T-helper 1 cell treated with Interleukin-12 subunit alpha and Interleukin-12 subunit beta and Interleukin-4 antibody, amounts not matched to agents 30 μg/mL and 1 μg/mL, for 36 hours (primary cell): Measurements from ENCODE around the gene PIGQ.
"Not testable (repeated sequence)": the region's sequence is repeated elsewhere in the genome, so short reads cannot be mapped to it uniquely, and the experiment has no call there.

Experiments
- H3K27ac Mint-ChIP-seq: one replicate; pipeline ENCODE4 v1.8.0; 2021; ENCODE audit warnings: mild to moderate bottlenecking, mixed read lengths
- H3K27me3 Mint-ChIP-seq: one replicate; pipeline ENCODE4 v1.8.0; 2021; ENCODE audit warnings: low read depth, mixed read lengths
- H3K36me3 Mint-ChIP-seq: one replicate; pipeline ENCODE4 v1.8.0; 2021; ENCODE audit warnings: low read depth, mixed read lengths
- H3K4me1 Mint-ChIP-seq: one replicate; pipeline ENCODE4 v1.8.0; 2021; ENCODE audit warnings: low read depth, mixed read lengths
- H3K4me3 Mint-ChIP-seq: one replicate; pipeline ENCODE4 v1.8.0; 2021; ENCODE audit warnings: mild to moderate bottlenecking, moderate library complexity, mixed read lengths
- H3K9me3 Mint-ChIP-seq: one replicate; pipeline ENCODE4 v1.8.0; 2021; ENCODE audit warnings: mixed read lengths

Gene PIGQ

GRCh38 chr16:590188-590814 is 20.5 kb downstream of the PIGQ start:
- H3K4me1 Mint-ChIP-seq, result peaks cover 24% of the 10 kb centered on the region
- peak overlapping the region; percentile 83 for H3K27ac Mint-ChIP-seq

GRCh38 chr16:590815-591200 is 21.0 kb downstream of the PIGQ start:
- Mint-ChIP-seq H3K4me1 (peaks cover 23% of the 10 kb centered on the region), H3K36me3 (peaks cover 3% of the 10 kb centered on the region), H3K27me3 (no peaks in the 10 kb centered on the region)

More at GRCh38 chr16:590188-590814, 20.5 kb downstream of the PIGQ start:
- Mint-ChIP-seq H3K9me3 (no peaks in the 10 kb centered on the region), H3K4me3 (peak overlapping the region; percentile 88), H3K27me3 (no peaks in the 10 kb centered on the region), H3K36me3 (peaks cover 3% of the 10 kb centered on the region)

GRCh38 chr16:591231-591630 is 21.5 kb downstream of the PIGQ start:
- Mint-ChIP-seq H3K27me3 (no peaks in the 10 kb centered on the region), H3K9me3 (no peaks in the 10 kb centered on the region), H3K27ac (peak overlapping the region; percentile 83), H3K36me3 (peaks cover 5% of the 10 kb centered on the region), H3K4me3 (peak overlapping the region; percentile 88), H3K4me1 (peaks cover 25% of the 10 kb centered on the region)

More at GRCh38 chr16:590815-591200, 21.0 kb downstream of the PIGQ start:
- Mint-ChIP-seq H3K9me3 (no peaks in the 10 kb centered on the region), H3K4me3 (peak overlapping the region; percentile 88), H3K27ac (peak overlapping the region; percentile 83)

- Mint-ChIP-seq H3K4me1 (peaks cover 25% of the 10 kb centered on the region), H3K9me3 (no peaks in the 10 kb centered on the region), H3K27me3 (no peaks in the 10 kb centered on the region), H3K36me3 (peaks cover 11% of the 10 kb centered on the region), H3K27ac (no peak overlapping the region), H3K4me3 (peak overlapping the region; percentile 88)
Measured at GRCh38 chr16:591892-592517, 22.2 kb downstream of the PIGQ start.

GRCh38 chr16:592518-593306 is 22.9 kb downstream of the PIGQ start:
- Mint-ChIP-seq H3K27ac (no peak overlapping the region), H3K27me3 (no peaks in the 10 kb centered on the region), H3K4me3 (no peak overlapping the region), H3K4me1 (peaks cover 21% of the 10 kb centered on the region), H3K9me3 (no peaks in the 10 kb centered on the region), H3K36me3 (peaks cover 12% of the 10 kb centered on the region)

GRCh38 chr16:593406-593805 is 23.6 kb downstream of the PIGQ start:
- Mint-ChIP-seq H3K27ac (no peak overlapping the region), H3K36me3 (peaks cover 12% of the 10 kb centered on the region), H3K27me3 (no peaks in the 10 kb centered on the region), H3K4me1 (peaks cover 21% of the 10 kb centered on the region), H3K9me3 (no peaks in the 10 kb centered on the region), H3K4me3 (no peak overlapping the region)

- Mint-ChIP-seq H3K36me3 (peaks cover 12% of the 10 kb centered on the region), H3K4me3 (no peak overlapping the region), H3K27ac (peak overlapping the region; percentile 24), H3K27me3 (no peaks in the 10 kb centered on the region), H3K4me1 (peaks cover 19% of the 10 kb centered on the region), H3K9me3 (no peaks in the 10 kb centered on the region)
Measured at GRCh38 chr16:593807-594206, 24.0 kb downstream of the PIGQ start.

- Mint-ChIP-seq H3K4me1 (peaks cover 19% of the 10 kb centered on the region), H3K27me3 (no peaks in the 10 kb centered on the region), H3K9me3 (no peaks in the 10 kb centered on the region), H3K4me3 (no peak overlapping the region), H3K27ac (no peak overlapping the region), H3K36me3 (peaks cover 12% of the 10 kb centered on the region)
Measured at GRCh38 chr16:595094-595528, 25.3 kb downstream of the PIGQ start.

GRCh38 chr16:595942-596735 is 26.4 kb downstream of the PIGQ start:
- H3K36me3 Mint-ChIP-seq, result peaks cover 12% of the 10 kb centered on the region

GRCh38 chr16:596736-597060 is 26.9 kb downstream of the PIGQ start:
- Mint-ChIP-seq H3K36me3 (peaks cover 12% of the 10 kb centered on the region), H3K4me1 (peaks cover 11% of the 10 kb centered on the region), H3K9me3 (no peaks in the 10 kb centered on the region), H3K27me3 (no peaks in the 10 kb centered on the region), H3K27ac (no peak overlapping the region), H3K4me3 (no peak overlapping the region)

More at GRCh38 chr16:595942-596735, 26.4 kb downstream of the PIGQ start:
- Mint-ChIP-seq H3K4me3 (no peak overlapping the region), H3K4me1 (peaks cover 13% of the 10 kb centered on the region), H3K27me3 (no peaks in the 10 kb centered on the region), H3K9me3 (no peaks in the 10 kb centered on the region), H3K27ac (no peak overlapping the region)

GRCh38 chr16:597655-598054 is 27.9 kb downstream of the PIGQ start:
- not testable (repeated sequence) for H3K4me1 Mint-ChIP-seq, H3K9me3 Mint-ChIP-seq, H3K27ac Mint-ChIP-seq, H3K4me3 Mint-ChIP-seq, H3K27me3 Mint-ChIP-seq
- H3K36me3 Mint-ChIP-seq, result peaks cover 12% of the 10 kb centered on the region

GRCh38 chr16:598823-599739 is 29.3 kb downstream of the PIGQ start:
- Mint-ChIP-seq H3K4me1 (peaks cover 7% of the 10 kb centered on the region), H3K27ac (no peak overlapping the region), H3K9me3 (no peaks in the 10 kb centered on the region), H3K36me3 (peaks cover 12% of the 10 kb centered on the region), H3K27me3 (no peaks in the 10 kb centered on the region), H3K4me3 (no peak overlapping the region)

- H3K27me3 Mint-ChIP-seq, result no peaks in the 10 kb centered on the region
- no peak overlapping the region for H3K27ac Mint-ChIP-seq
- H3K4me3 Mint-ChIP-seq, result no peak overlapping the region
Measured at GRCh38 chr16:600781-601180, 31.0 kb downstream of the PIGQ start.

More at GRCh38 chr16:600781-601180, 31.0 kb downstream of the PIGQ start:
- Mint-ChIP-seq H3K4me1 (peaks cover 5% of the 10 kb centered on the region), H3K36me3 (peaks cover 9% of the 10 kb centered on the region), H3K9me3 (no peaks in the 10 kb centered on the region)
